ENCODE measurements around the gene CCDC73. TPM values are rescaled to one million over a fixed set of nuclear protein-coding genes. Genes with fewer than 3 reads are reported as not detected.

Gene CCDC73
- total and polyA plus RNA-seq, 2 of the 4 experiments (the other 2 are of a cell fraction) = not detected

DNA sequence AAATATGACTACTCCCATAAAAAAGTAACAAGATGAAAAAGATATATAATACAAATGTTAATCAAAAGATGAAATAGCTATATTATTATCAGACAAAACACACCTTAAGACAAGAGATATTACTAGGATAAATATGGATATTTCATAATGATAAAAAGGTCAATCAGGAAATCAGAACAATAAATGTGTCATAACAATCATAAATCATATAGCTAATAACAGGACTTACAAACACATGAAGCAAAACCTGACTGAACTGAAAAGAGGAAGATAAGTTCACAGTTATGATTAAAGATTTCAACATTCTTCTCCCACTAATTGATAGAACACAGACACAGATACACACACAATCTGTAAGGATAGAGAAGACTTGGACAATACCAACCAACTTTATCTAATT, 163.6 kb downstream of the CCDC73 start:
- no peak for ATAC-seq (ENCODE audit: low read depth)
- ChIA-PET CTCF (no interaction called here), POLR2A (ENCODE audit: unreplicated experiment) (no interaction called here)

More for the DNA sequence above, 163.6 kb downstream of the CCDC73 start:
- in situ Hi-C loops (cut with MboI; ENCODE audit: low sequenced_read_pairs) (no loop called here), dilution Hi-C loops (cut with HindIII; ENCODE audit: low sequenced_read_pairs, unreplicated experiment) (no loop called here), intact Hi-C loops (cut with micrococcal nuclease) (no loop called here)
- H3K36me3 ChIP-seq (ENCODE audit: control insufficient read depth, insufficient read depth, low read length) = no peaks in the 10 kb centered on the region
- H2BK15ac ChIP-seq (ENCODE audit: low read depth, low read length) = no peak overlapping the region
- H3K9me1 ChIP-seq (ENCODE audit: insufficient read depth, low read length) = no peaks in the 10 kb centered on the region
- no peak overlapping the region for H3K27ac ChIP-seq (ENCODE audit: insufficient read depth, low read length)
- H3K9ac ChIP-seq (ENCODE audit: low read depth, low read length) = no peak overlapping the region
- no peaks in the 10 kb centered on the region for H3K27me3 ChIP-seq (ENCODE audit: control insufficient read depth, insufficient read depth, low read length)
- H3K4me3 ChIP-seq (ENCODE audit: insufficient read depth, low read depth, low read length) = no peak overlapping the region
- H3K23ac ChIP-seq (ENCODE audit: low read depth, low read length) = no peak overlapping the region
- H2AK5ac ChIP-seq (ENCODE audit: low read depth, low read length) = no peak overlapping the region
- DNase-seq = no peak
- H3K18ac ChIP-seq (ENCODE audit: low read depth, low read length) = no peak overlapping the region
- BruUV-seq (replicated peaks) = no TSS peak
- H2BK20ac ChIP-seq (ENCODE audit: low read depth, low read length) = no peak overlapping the region
- no peaks in the 10 kb centered on the region for H4K20me1 ChIP-seq (ENCODE audit: insufficient read depth, low read length)
- H3K14ac ChIP-seq (replicated peaks; ENCODE audit: low read depth, low read length) = no peak overlapping the region
- H3K4me2 ChIP-seq (ENCODE audit: low read depth, low read length) = no peak overlapping the region
- no peaks in the 10 kb centered on the region for H3K79me1 ChIP-seq (ENCODE audit: low read depth in 1 of 2, low read length in 2 of 2)
- no peak overlapping the region for H2BK5ac ChIP-seq (ENCODE audit: low read depth, low read length, poor library complexity, severe bottlenecking)
- no peak overlapping the region for H4K8ac ChIP-seq (ENCODE audit: low read depth in 2 of 2, low read length in 2 of 2)
- H2BK120ac ChIP-seq (ENCODE audit: low read depth, low read length) = no peak overlapping the region
- no peak overlapping the region for H3K56ac ChIP-seq (ENCODE audit: extremely low read depth, insufficient read depth, low read length)
- no peak overlapping the region for H3K4ac ChIP-seq (ENCODE audit: low read depth, low read length)
- TF ChIP-seq RFX5 (IDR thresholded peaks at IDR 0.05; ENCODE audit: low read depth, low read length) (no peak), CTCF (conservative IDR thresholded peaks at IDR 0.05; ENCODE audit: low read depth, low read length) (no peak), NFE2L2 (IDR thresholded peaks at IDR 0.05; ENCODE audit: low read depth, low read length) (no peak), CHD1 (IDR thresholded peaks at IDR 0.05; ENCODE audit: low read depth, low read length) (no peak), CEBPB (IDR thresholded peaks at IDR 0.05; ENCODE audit: low read depth, low read length) (no peak)
- no peaks in the 10 kb centered on the region for H3K9me3 ChIP-seq (ENCODE audit: control insufficient read depth, insufficient read depth, low read length)
- no peak overlapping the region for H4K91ac ChIP-seq (ENCODE audit: insufficient read depth, low read depth, low read length)
- H4K5ac ChIP-seq (ENCODE audit: low read depth, low read length) = no peak overlapping the region
- H2AFZ ChIP-seq (replicated peaks; ENCODE audit: low read length, poor library complexity) = no peak overlapping the region
- H2AK9ac ChIP-seq (replicated peaks; ENCODE audit: low read depth, low read length, poor library complexity) = no peak overlapping the region
- H3K4me1 ChIP-seq (ENCODE audit: control insufficient read depth, insufficient read depth, low read length) = no peaks in the 10 kb centered on the region
